MCF 10A (cell line): Measurements from ENCODE around the gene PUS3. TPM values are rescaled to one million over a fixed set of nuclear protein-coding genes. Genes with fewer than 3 reads are reported as not detected.

Source experiments
- BruUV-seq: library from RNA; stranded (reverse); fragments of 400-500 nt; replicated peaks from 2 replicates; lab custom pipeline; 2021; lab: Mats Ljungman, UMichigan
- CTCF ChIA-PET: fragments of 300-600 bp; sonication (Branson Sonifier 250); formaldehyde crosslinking; extraction: SDS; loops from one replicate; lab custom pipeline; 2021; ENCODE audit warnings: antibody characterized with exemption, inconsistent platforms; lab: Yijun Ruan, JAX
- POLR2A ChIA-PET: fragments of 300-600, 350-650 bp; sonication (Branson Sonifier 250); formaldehyde crosslinking; extraction: SDS; loops from one replicate; lab custom pipeline; 2020; ENCODE audit warnings: antibody characterized with exemption, inconsistent platforms; lab: Yijun Ruan, JAX
- DNase-seq: peaks from one replicate; pipeline ENCODE4 v3.0.0-alpha.2; 2018; ENCODE audit not compliant: unreplicated experiment
- H3K27ac Mint-ChIP-seq: one replicate; pipeline ENCODE4 v1.8.0; 2022; ENCODE audit warnings: mild to moderate bottlenecking, low read depth, mixed read lengths; ENCODE audit not compliant: unreplicated experiment
- H3K27me3 Mint-ChIP-seq: one replicate; pipeline ENCODE4 v1.8.0; 2022; ENCODE audit warnings: mixed read lengths; ENCODE audit not compliant: insufficient read depth, unreplicated experiment
- H3K36me3 Mint-ChIP-seq: one replicate; pipeline ENCODE4 v1.8.0; 2022; ENCODE audit warnings: mild to moderate bottlenecking, moderate library complexity, mixed read lengths; ENCODE audit not compliant: insufficient read depth, unreplicated experiment
- H3K4me1 Mint-ChIP-seq: one replicate; pipeline ENCODE4 v1.8.0; 2022; ENCODE audit warnings: mixed read lengths; ENCODE audit not compliant: insufficient read depth, unreplicated experiment
- H3K4me3 Mint-ChIP-seq: one replicate; pipeline ENCODE4 v1.8.0; 2022; ENCODE audit warnings: mild to moderate bottlenecking, moderate library complexity, mixed read lengths; ENCODE audit not compliant: unreplicated experiment
- H3K9me3 Mint-ChIP-seq: one replicate; pipeline ENCODE4 v1.8.0; 2022; ENCODE audit warnings: mixed read lengths; ENCODE audit not compliant: unreplicated experiment
- CTCF ChIP-seq: fragments of 200-600 bp; IDR thresholded peaks from one replicate; pipeline ENCODE4 v1.8.0; 2022; ENCODE audit warnings: antibody characterized with exemption, mild to moderate bottlenecking; ENCODE audit not compliant: unreplicated experiment
- intact Hi-C: fragments of 100-400 bp; cut with micrococcal nuclease; formaldehyde crosslinking; loops from 2 replicates; pipeline ENCODE4 v1.14.1; 2022
- total RNA-seq: library from RNA; stranded (reverse); gene quantifications from 2 replicates; pipeline ENCODE4 v1.2.3, GENCODE V29; 2022

Gene PUS3
- total RNA-seq, 1 experiment from 2014 or later = 16.5 TPM

DNA sequence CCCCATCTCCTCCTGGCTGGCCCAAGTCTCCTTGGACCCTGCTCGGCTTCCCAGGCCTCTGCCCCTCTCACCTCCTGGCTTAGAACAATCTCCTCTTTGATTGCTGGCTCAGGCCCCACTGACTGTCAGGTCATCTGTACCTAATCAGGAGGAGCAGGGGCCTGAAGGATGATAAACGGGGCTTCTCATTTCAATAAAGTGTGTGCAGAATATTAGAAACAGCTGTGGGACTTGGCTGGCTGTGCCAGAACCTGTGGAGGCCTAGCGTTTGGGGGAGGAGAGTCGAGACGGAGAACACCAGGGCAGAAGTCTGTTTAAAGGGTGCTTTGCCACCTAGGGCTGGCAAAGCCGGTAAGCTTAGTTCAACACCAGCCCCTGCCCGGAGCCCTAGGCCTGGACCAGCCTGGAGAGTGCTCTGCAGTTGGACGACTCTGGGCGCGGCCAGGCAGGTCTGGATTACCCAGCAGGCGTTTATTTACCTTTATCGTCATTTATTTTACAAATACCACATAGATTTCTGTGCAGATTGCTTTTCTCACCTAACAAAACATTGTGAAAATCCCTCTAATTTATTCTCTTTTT is 32.7 kb upstream of the PUS3 start:
- H3K27me3 Mint-ChIP-seq = no peaks in the 10 kb centered on the region
- no peaks in the 10 kb centered on the region for H3K9me3 Mint-ChIP-seq
- POLR2A ChIA-PET = no interaction called here
- H3K27ac Mint-ChIP-seq = no peak overlapping the region
- BruUV-seq = no TSS peak
- H3K4me1 Mint-ChIP-seq = no peaks in the 10 kb centered on the region
- no peak for TF ChIP-seq CTCF
- CTCF ChIA-PET = interaction anchor here (0.7 to 1.9 kb wide), 6 partner anchors 13 to 349 kb away, joined by 3 to 11 read pairs (median 5); no protein-coding TSS in a partner anchor
- intact Hi-C loops = no loop called here
- no peak overlapping the region for H3K4me3 Mint-ChIP-seq
- no peak for DNase-seq
- no peaks in the 10 kb centered on the region for H3K36me3 Mint-ChIP-seq

DNA sequence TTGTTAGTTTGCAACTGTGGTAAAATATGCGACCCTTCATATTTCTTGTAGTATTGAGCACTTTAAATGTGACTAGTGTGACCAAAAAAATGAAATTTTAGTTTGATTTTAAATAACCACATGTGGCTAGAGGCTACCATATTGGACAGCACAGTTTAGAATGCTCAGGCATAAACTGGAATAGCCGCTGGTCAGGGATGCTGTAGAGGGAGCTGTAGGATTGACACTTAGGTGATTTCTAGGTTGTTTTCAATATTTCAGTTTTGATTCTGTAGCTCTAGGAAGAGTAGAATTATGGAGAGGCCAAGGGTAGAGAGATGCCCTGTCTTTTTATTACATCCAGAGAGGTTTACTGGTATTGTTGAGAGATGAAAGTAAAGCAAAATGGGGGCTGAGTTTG is 32.0 kb upstream of the PUS3 start:
- POLR2A ChIA-PET = no interaction called here
- no peak for TF ChIP-seq CTCF
- no peak for DNase-seq
- CTCF ChIA-PET = interaction anchor here (1.1 to 1.9 kb wide), 5 partner anchors 10 to 258 kb away, joined by 3 to 11 read pairs (median 5); no protein-coding TSS in a partner anchor
- no TSS peak for BruUV-seq
- Mint-ChIP-seq H3K27me3 (peaks cover 2% of the 10 kb centered on the region), H3K36me3 (no peaks in the 10 kb centered on the region), H3K4me3 (no peak overlapping the region), H3K27ac (no peak overlapping the region), H3K9me3 (no peaks in the 10 kb centered on the region), H3K4me1 (no peaks in the 10 kb centered on the region)
- intact Hi-C loops = no loop called here

DNA sequence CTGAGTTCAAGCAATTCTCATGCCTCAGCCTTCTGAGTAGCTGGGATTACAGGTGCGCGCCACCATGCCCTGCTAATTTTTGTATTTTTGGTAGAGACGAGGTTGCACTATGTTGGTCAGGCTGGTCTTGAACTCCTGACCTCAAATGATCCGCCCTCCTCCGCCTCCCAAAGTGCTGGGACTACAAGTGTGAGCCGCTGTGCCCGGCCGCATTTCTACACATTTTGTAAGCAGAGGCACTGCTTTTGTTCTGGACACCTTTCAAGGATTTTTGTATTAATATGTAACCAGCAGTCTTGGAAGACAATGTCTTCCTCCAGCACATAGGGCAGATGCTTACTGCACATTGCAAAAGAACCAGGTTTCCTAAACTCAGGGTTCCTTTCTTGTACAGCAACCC is 31.5 kb upstream of the PUS3 start:
- H3K36me3 Mint-ChIP-seq = no peaks in the 10 kb centered on the region
- ChIA-PET CTCF (interaction anchor here (1.1 to 1.5 kb wide), 3 partner anchors 9 to 257 kb away, joined by 3 to 5 read pairs (median 3); no protein-coding TSS in a partner anchor), POLR2A (no interaction called here)
- H3K27ac Mint-ChIP-seq = no peak overlapping the region
- no TSS peak for BruUV-seq
- H3K27me3 Mint-ChIP-seq = peaks cover 7% of the 10 kb centered on the region
- H3K4me3 Mint-ChIP-seq = no peak overlapping the region
- intact Hi-C loops = no loop called here
- no peak for TF ChIP-seq CTCF
- H3K4me1 Mint-ChIP-seq = no peaks in the 10 kb centered on the region
- no peaks in the 10 kb centered on the region for H3K9me3 Mint-ChIP-seq
- no peak for DNase-seq

- H3K4me1 Mint-ChIP-seq = no peaks in the 10 kb centered on the region
- CTCF ChIA-PET = interaction anchor here (0.6 to 2.2 kb wide), 4 partner anchors 9 to 128 kb away, joined by 3 to 13 read pairs (median 8); no protein-coding TSS in a partner anchor
- H3K36me3 Mint-ChIP-seq = no peaks in the 10 kb centered on the region
- no peak overlapping the region for H3K27ac Mint-ChIP-seq
- intact Hi-C loops = no loop called here
- H3K9me3 Mint-ChIP-seq = no peaks in the 10 kb centered on the region
- no peak overlapping the region for H3K4me3 Mint-ChIP-seq
- POLR2A ChIA-PET = no interaction called here
- DNase-seq = no peak
- peaks cover 11% of the 10 kb centered on the region for H3K27me3 Mint-ChIP-seq
- no peak for TF ChIP-seq CTCF
- no TSS peak for BruUV-seq
These were observed 30.2 kb upstream of the PUS3 start for GRCh38 chr11:125933030-125933813.
